Measurements from ENCODE around the gene TMA7B.

TMA7B gene

GRCh38 chr22:39941601-39942000 lies 18.6 kb upstream of the TMA7B start:
- Histone ChIP-seq H3K9me3 (ENCODE audit: control insufficient read depth, low read length) (no peaks in the 10 kb centered on the region), H3K36me3 (ENCODE audit: control insufficient read depth, insufficient read depth, low read length) (no peaks in the 10 kb centered on the region), H3K4me3 (ENCODE audit: insufficient read depth, low read depth, low read length, poor library complexity, severe bottlenecking) (no peak overlapping the region), H3K27ac (ENCODE audit: insufficient read depth, low read length, poor library complexity, severe bottlenecking) (peak overlapping the region; percentile 62), H3K27me3 (replicated peaks; ENCODE audit: control insufficient read depth, insufficient read depth, low read length, poor library complexity, severe bottlenecking) (no peaks in the 10 kb centered on the region), H3K4me1 (ENCODE audit: control insufficient read depth, insufficient read depth, low read length, poor library complexity, severe bottlenecking) (peaks cover 84% of the 10 kb centered on the region)
- no peak for DNase-seq

GRCh38 chr22:39942439-39943230 lies 17.6 kb upstream of the TMA7B start:
- Histone ChIP-seq H3K27ac (ENCODE audit: insufficient read depth, low read length, poor library complexity, severe bottlenecking) (peak overlapping the region; percentile 62), H3K4me1 (ENCODE audit: control insufficient read depth, insufficient read depth, low read length, poor library complexity, severe bottlenecking) (peaks cover 84% of the 10 kb centered on the region), H3K27me3 (replicated peaks; ENCODE audit: control insufficient read depth, insufficient read depth, low read length, poor library complexity, severe bottlenecking) (no peaks in the 10 kb centered on the region), H3K9me3 (ENCODE audit: control insufficient read depth, low read length) (no peaks in the 10 kb centered on the region), H3K36me3 (ENCODE audit: control insufficient read depth, insufficient read depth, low read length) (peaks cover 2% of the 10 kb centered on the region), H3K4me3 (ENCODE audit: insufficient read depth, low read depth, low read length, poor library complexity, severe bottlenecking) (no peak overlapping the region)
- DNase-seq: no peak

- H3K9me3 ChIP-seq (ENCODE audit: control insufficient read depth, low read length): no peaks in the 10 kb centered on the region
- peaks cover 84% of the 10 kb centered on the region for H3K4me1 ChIP-seq (ENCODE audit: control insufficient read depth, insufficient read depth, low read length, poor library complexity, severe bottlenecking)
- H3K27me3 ChIP-seq (replicated peaks; ENCODE audit: control insufficient read depth, insufficient read depth, low read length, poor library complexity, severe bottlenecking): no peaks in the 10 kb centered on the region
- H3K36me3 ChIP-seq (ENCODE audit: control insufficient read depth, insufficient read depth, low read length): peaks cover 9% of the 10 kb centered on the region
- no peak for DNase-seq
- peak overlapping the region; percentile 62 for H3K27ac ChIP-seq (ENCODE audit: insufficient read depth, low read length, poor library complexity, severe bottlenecking)
- H3K4me3 ChIP-seq (ENCODE audit: insufficient read depth, low read depth, low read length, poor library complexity, severe bottlenecking): no peak overlapping the region
These were observed 16.9 kb upstream of the TMA7B start for GRCh38 chr22:39943337-39943736.

GRCh38 chr22:39943953-39944872 lies 16.0 kb upstream of the TMA7B start:
- H3K27ac ChIP-seq (ENCODE audit: insufficient read depth, low read length, poor library complexity, severe bottlenecking): peak overlapping the region; percentile 18
- H3K4me3 ChIP-seq (ENCODE audit: insufficient read depth, low read depth, low read length, poor library complexity, severe bottlenecking): no peak overlapping the region
- no peaks in the 10 kb centered on the region for H3K9me3 ChIP-seq (ENCODE audit: control insufficient read depth, low read length)
- no peak for DNase-seq
- H3K4me1 ChIP-seq (ENCODE audit: control insufficient read depth, insufficient read depth, low read length, poor library complexity, severe bottlenecking): peaks cover 84% of the 10 kb centered on the region
- no peaks in the 10 kb centered on the region for H3K27me3 ChIP-seq (replicated peaks; ENCODE audit: control insufficient read depth, insufficient read depth, low read length, poor library complexity, severe bottlenecking)
- peaks cover 16% of the 10 kb centered on the region for H3K36me3 ChIP-seq (ENCODE audit: control insufficient read depth, insufficient read depth, low read length)

- H3K27ac ChIP-seq (ENCODE audit: insufficient read depth, low read length, poor library complexity, severe bottlenecking): peak overlapping the region; percentile 34
- H3K36me3 ChIP-seq (ENCODE audit: control insufficient read depth, insufficient read depth, low read length): peaks cover 29% of the 10 kb centered on the region
- H3K4me3 ChIP-seq (ENCODE audit: insufficient read depth, low read depth, low read length, poor library complexity, severe bottlenecking): no peak overlapping the region
- H3K27me3 ChIP-seq (replicated peaks; ENCODE audit: control insufficient read depth, insufficient read depth, low read length, poor library complexity, severe bottlenecking): no peaks in the 10 kb centered on the region
- H3K9me3 ChIP-seq (ENCODE audit: control insufficient read depth, low read length): no peaks in the 10 kb centered on the region
- DNase-seq: no peak
- H3K4me1 ChIP-seq (ENCODE audit: control insufficient read depth, insufficient read depth, low read length, poor library complexity, severe bottlenecking): peaks cover 85% of the 10 kb centered on the region
These were observed 14.1 kb upstream of the TMA7B start for GRCh38 chr22:39946126-39946502.

GRCh38 chr22:39946503-39947219 lies 13.5 kb upstream of the TMA7B start:
- peak overlapping the region; percentile 34 for H3K27ac ChIP-seq (ENCODE audit: insufficient read depth, low read length, poor library complexity, severe bottlenecking)
- no peak overlapping the region for H3K4me3 ChIP-seq (ENCODE audit: insufficient read depth, low read depth, low read length, poor library complexity, severe bottlenecking)
- H3K4me1 ChIP-seq (ENCODE audit: control insufficient read depth, insufficient read depth, low read length, poor library complexity, severe bottlenecking): peaks cover 85% of the 10 kb centered on the region
- H3K9me3 ChIP-seq (ENCODE audit: control insufficient read depth, low read length): no peaks in the 10 kb centered on the region
- H3K27me3 ChIP-seq (replicated peaks; ENCODE audit: control insufficient read depth, insufficient read depth, low read length, poor library complexity, severe bottlenecking): no peaks in the 10 kb centered on the region
- no peak for DNase-seq
- peaks cover 29% of the 10 kb centered on the region for H3K36me3 ChIP-seq (ENCODE audit: control insufficient read depth, insufficient read depth, low read length)

GRCh38 chr22:39947220-39948216 lies 12.7 kb upstream of the TMA7B start:
- Histone ChIP-seq H3K27ac (ENCODE audit: insufficient read depth, low read length, poor library complexity, severe bottlenecking) (peak overlapping the region; percentile 16), H3K9me3 (ENCODE audit: control insufficient read depth, low read length) (no peaks in the 10 kb centered on the region), H3K4me3 (ENCODE audit: insufficient read depth, low read depth, low read length, poor library complexity, severe bottlenecking) (no peak overlapping the region), H3K27me3 (replicated peaks; ENCODE audit: control insufficient read depth, insufficient read depth, low read length, poor library complexity, severe bottlenecking) (no peaks in the 10 kb centered on the region), H3K4me1 (ENCODE audit: control insufficient read depth, insufficient read depth, low read length, poor library complexity, severe bottlenecking) (peaks cover 85% of the 10 kb centered on the region), H3K36me3 (ENCODE audit: control insufficient read depth, insufficient read depth, low read length) (peaks cover 29% of the 10 kb centered on the region)
- DNase-seq: no peak

GRCh38 chr22:39949964-39950737 lies 10.0 kb upstream of the TMA7B start:
- Histone ChIP-seq H3K9me3 (ENCODE audit: control insufficient read depth, low read length) (no peaks in the 10 kb centered on the region), H3K4me1 (ENCODE audit: control insufficient read depth, insufficient read depth, low read length, poor library complexity, severe bottlenecking) (peaks cover 76% of the 10 kb centered on the region), H3K27ac (ENCODE audit: insufficient read depth, low read length, poor library complexity, severe bottlenecking) (no peak overlapping the region), H3K4me3 (ENCODE audit: insufficient read depth, low read depth, low read length, poor library complexity, severe bottlenecking) (no peak overlapping the region), H3K36me3 (ENCODE audit: control insufficient read depth, insufficient read depth, low read length) (peaks cover 43% of the 10 kb centered on the region), H3K27me3 (replicated peaks; ENCODE audit: control insufficient read depth, insufficient read depth, low read length, poor library complexity, severe bottlenecking) (no peaks in the 10 kb centered on the region)
- DNase-seq: no peak
